PC-9 (cell line): ENCODE measurements around the gene LAGE3.

ENCODE experiments used
- EZH2 ChIP-seq: fragments of 200-600 bp; sonication (generic); IDR thresholded peaks from 2 replicates; pipeline ENCODE4 v1.8.0; 2017; ENCODE audit warnings: antibody characterized with exemption, low read depth
- TF ChIP-seq, protein P1 (sequence below): fragments of 200-600 bp; sonication (generic); conservative IDR thresholded peaks from 2 replicates; pipeline ENCODE4 v1.6.1; 2017; ENCODE audit warnings: mixed run types, antibody characterized with exemption, mild to moderate bottlenecking, moderate library complexity

DNA sequence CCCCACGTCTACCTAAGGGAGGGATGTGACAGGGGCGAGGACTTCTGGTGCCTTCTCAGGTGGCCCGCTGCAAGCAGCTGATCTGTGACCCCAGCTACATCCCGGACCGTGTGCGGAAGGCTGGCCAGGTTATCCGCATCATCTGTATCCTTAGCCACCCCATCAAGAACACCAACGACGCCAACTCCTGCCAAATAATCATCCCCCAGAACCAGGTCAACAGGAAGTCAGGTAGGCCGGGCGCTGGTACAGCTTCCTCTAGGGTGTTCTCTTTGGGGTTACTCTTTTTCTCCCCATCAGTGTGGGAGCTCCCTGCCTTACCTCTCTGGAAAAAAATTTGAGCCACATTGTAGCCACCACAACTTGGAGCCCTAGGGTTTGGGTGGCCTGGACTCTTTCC, 37.5 kb downstream of the LAGE3 start:
- TF ChIP-seq, protein P1, sequence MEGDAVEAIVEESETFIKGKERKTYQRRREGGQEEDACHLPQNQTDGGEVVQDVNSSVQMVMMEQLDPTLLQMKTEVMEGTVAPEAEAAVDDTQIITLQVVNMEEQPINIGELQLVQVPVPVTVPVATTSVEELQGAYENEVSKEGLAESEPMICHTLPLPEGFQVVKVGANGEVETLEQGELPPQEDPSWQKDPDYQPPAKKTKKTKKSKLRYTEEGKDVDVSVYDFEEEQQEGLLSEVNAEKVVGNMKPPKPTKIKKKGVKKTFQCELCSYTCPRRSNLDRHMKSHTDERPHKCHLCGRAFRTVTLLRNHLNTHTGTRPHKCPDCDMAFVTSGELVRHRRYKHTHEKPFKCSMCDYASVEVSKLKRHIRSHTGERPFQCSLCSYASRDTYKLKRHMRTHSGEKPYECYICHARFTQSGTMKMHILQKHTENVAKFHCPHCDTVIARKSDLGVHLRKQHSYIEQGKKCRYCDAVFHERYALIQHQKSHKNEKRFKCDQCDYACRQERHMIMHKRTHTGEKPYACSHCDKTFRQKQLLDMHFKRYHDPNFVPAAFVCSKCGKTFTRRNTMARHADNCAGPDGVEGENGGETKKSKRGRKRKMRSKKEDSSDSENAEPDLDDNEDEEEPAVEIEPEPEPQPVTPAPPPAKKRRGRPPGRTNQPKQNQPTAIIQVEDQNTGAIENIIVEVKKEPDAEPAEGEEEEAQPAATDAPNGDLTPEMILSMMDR = no peak
- no peak for TF ChIP-seq EZH2
